A549 treated with dexamethasone at 1 μM for 4 hours (cell line): ENCODE results near the gene ZIK1. TPM values are rescaled to one million over a fixed set of nuclear protein-coding genes. Genes with fewer than 3 reads are reported as not detected.

Experiments
- total RNA-seq: library from RNA; stranded (reverse); fragments of 200-300 nt; extraction: Qiagen RNA extraction; gene quantifications from 5 replicates; pipeline ENCODE4 v1.2.3, GENCODE V29; 2022

Gene ZIK1
- 0.03 to 0.08 TPM in 2 of 5 replicates, not detected in the others for total RNA-seq

DNA sequence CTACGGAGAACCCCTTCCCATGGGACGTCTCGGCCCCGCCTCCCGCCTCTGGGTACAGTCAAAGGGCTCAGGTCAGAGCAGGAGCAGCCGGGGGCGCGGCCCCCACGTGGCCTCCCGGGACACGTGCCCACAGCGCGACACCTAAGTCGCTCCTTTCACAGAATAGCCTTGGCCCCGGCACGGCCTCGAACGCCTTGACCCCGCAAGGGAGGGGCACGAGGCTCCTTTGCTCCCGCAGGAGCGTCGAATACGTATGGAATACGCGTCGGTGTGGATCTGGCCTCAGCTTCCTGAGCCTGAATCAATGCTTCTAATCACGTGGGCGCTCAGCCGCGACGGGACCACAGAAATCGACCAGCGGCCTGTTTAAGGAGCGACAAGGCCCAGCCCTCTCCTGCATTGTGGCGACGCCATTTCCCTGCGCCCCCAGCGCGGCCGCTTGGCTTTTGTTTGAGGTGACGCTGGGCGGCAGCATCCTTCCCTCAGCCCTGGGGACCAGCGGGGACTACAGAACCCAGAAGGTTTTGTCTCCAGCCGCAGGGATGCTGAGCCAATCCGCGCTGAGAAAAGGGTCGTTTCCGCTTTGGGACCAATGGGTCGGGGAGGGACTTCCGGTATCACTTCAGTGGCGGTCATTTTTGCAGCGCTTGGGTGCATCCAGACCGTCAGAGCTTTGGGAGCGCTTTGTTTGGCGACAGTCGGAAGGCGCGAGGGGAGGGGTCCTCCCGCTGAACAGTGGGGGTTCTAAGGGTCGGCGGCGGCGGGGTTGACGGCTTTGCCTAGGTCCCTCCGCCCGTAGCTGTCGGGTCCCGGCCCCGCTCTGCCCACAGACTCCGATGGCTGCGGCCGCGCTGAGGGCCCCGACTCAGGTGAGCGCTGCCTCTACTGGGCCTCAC is at the start of gene ZIK1:
TSS of gene ZIK1 (plus strand) at position 625 of the 896 bp plus-strand sequence. CDS start at position 837, 212 bp downstream.

DNA sequence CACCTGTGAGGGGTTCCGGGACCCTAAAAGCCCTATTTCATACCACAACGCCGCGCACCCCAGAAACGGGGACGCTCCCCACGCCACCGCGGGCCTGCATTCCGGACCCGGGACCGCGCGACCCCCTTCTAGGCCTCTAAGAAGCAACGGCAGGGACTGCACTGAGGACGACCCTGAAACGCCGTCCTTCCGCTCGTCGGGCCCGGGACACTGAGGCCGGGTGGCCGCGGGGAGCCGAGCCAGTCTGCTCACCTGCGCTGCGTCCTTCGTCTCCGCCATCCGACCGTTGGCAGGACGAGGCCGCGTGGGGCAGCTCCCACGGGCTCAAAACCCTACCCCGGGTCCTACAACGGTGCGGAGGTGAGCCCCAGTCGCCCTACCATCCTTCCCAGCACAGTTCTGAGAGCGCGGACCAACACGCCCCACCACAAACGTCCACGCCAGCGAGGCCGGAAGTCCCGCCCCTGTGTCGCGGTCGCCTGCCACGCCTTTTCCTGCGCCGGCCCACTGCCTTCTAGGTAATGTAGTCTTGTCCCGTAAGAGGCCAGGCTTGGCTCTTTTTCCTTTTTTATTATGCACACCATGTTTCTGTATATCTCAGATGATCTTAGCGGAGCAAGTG is 24.4 kb upstream of the ZIK1 start, which contains the start of gene ZNF550:
TSS of gene ZNF550 (minus strand) at position 460 of the 622 bp plus-strand sequence. CDS start at position 279, 181 bp downstream.

DNA sequence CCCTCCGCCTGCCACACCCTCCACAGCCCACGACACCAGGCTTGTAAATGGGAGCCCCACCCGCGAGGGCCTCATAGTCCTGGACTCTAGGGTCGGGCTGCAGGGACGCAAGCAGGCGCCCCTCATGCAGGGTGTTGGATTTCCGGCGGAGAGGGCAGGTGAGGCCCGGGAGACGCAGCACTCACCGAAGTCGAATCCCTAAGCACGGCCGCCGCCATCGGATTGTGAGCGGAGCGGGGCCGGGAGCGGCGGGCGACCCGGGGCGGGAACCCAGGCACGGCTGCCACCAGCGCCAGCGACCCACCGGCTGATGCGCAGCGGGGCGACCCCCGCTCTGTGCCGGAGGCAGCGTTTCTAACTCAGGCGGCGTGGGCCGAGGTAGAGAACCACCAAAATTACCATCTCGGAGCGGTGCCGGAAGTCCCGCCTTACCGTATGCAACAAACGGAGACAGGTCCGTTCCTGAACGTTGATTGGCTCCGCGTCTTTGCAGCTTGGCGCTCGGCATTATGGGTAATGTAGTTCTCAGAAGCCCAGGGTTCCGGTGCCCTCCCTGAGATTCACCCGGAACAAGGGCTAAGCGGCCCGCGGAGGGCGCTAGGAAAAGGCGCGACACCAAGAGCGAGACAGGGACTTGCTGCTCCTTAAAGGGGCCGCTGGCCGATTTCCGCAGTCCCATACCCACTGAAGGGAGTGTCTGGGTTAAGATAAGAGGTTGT is 5.3 kb upstream of the ZIK1 start, which contains the start of gene ZNF416:
TSS of gene ZNF416 (minus strand) at position 425 of the 719 bp plus-strand sequence. CDS start at position 218, 207 bp downstream.

DNA sequence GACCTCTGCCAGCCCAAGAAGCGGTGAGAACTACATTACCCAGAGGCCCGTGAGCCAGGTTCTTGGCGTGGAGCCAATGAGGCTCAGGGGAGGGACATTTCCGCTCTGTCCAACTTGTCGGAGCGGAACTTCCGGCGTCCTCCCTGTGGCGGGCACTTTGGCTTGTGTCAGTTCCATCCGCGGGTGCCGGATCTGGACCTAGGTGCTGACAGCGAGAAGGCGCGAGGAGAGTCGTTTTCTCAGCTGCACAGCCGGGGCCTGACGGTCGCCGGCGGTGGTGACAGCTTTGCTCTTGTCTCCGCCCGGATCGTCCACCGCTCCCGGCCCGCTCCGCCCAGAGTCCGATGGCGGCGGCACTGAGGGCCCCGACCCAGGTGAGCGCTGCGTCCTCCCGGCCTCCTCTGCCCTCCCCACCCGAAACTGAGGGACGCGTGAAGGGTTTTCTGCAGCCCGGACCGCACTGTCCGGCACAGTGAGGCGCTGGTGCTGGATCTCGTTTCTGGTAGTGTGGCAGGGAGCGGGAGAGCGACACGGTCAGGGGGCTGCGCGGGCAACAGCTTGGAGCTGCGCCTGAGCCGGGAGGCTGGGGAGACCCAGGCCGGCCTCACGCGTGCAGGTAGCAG is 15.9 kb downstream of the ZIK1 start, which contains the start of gene ZNF530:
TSS of gene ZNF530 (plus strand) at position 125 of the 623 bp plus-strand sequence. CDS start 4,461 bp downstream, outside the sequence.

DNA sequence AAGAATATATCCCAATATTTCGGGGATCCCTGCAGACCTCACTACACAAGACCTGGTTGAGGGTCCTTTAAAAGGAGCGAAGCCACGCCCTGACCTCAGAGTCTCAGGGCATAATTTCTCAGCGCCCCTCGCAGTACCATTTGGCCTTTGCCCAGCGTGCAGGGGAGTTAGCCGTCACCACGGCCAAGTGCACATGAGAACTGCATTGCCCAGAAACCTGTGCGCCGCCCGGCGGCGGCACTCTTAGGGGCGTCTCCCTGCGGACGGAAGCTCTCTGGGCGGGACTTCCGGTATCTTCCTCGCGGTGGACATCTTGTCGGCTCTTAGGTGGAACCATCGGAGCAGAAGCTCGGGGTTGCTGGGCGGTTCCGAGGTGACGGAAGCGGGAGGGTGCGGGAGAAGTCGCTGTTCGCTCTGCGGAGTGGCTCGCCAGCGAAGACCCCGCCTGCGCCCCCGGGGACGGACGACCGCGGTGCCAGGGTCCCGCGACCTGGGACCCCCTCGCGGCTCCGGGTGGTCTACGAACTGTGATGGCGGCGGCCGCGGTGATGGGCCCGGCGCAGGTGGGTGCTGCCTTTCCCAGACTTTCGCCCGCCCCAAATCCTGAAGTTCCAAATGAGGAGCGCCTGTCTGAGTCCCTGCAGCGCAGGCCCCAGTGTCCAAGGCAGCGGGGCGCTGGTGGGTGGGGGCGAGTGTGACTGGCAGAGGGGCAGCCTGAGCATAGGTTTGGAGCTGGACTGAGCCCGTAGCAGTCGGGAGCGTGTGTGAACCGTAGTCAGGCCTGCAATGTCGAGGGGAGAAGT is 30.2 kb downstream of the ZIK1 start, which contains the start of gene ZNF134:
TSS of gene ZNF134 (plus strand) at position 302 of the 803 bp plus-strand sequence. CDS start 5,227 bp downstream, outside the sequence.

DNA sequence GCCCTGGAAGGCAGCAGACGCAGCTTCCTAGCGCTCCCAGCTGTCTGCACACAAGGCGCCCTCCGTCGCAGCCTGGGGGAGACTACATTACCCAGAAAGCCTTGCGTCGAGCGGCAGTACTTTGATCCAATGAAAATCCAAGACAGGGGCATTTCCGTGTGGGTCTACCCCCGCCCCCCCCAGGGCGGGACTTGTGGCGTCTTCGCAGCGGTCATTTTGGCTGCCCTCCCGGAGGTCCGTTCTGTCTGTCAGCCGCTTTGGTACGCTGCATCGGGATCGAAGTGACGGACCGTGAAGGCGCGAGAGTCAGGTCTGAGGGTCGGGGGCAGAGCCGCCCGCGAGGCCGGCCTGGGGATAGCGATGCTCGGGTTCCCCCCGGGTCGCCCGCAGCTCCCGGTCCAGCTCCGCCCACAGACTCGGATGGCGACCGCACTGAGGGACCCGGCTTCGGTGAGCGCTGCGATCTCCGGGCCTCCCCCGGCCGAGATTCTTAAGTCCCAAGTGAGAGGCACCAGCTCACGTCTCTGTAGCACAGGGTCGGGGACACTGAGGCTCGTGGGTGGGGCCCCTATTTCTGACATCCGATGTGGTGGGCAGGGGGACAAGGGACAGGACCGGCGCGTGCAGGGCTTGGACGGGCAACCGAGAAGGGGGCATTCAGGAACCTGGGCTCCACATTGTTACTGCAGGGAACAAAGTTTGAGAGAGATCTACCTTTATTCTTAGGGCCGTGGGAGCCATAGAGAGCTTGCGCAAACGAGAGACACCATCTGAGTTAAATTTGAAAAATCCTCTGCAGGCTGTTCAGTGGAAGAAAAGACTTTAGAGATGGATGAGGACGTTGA is 49.3 kb downstream of the ZIK1 start, which contains the start of gene ZNF211:
TSS of gene ZNF211 (plus strand) at position 182 of the 845 bp plus-strand sequence. CDS start at position 361, 179 bp downstream.

Other genes starting within 250 kb of the ZIK1 start
- 2.2 to 2.6 TPM (median 2.2 TPM) in 5 replicates for gene ZNF304, start 232.9 kb upstream of the ZIK1 start, total RNA-seq
- 13.1 to 17.4 TPM (median 13.3 TPM) in 5 replicates for gene TRAPPC2B, start 220.6 kb upstream of the ZIK1 start, total RNA-seq
- gene ZNF547, start 220.6 kb upstream of the ZIK1 start, total RNA-seq = 1.0 to 1.7 TPM (median 1.5 TPM) in 5 replicates
- gene ZNF548, start 194.3 kb upstream of the ZIK1 start, total RNA-seq = 3.8 to 4.8 TPM (median 4.0 TPM) in 5 replicates
- gene ZNF17, start 173.0 kb upstream of the ZIK1 start, total RNA-seq = 5.0 to 7.8 TPM (median 5.2 TPM) in 5 replicates
- gene ZNF749, start 148.8 kb upstream of the ZIK1 start, total RNA-seq = 12.5 to 13.8 TPM (median 13.5 TPM) in 5 replicates
- gene VN1R1, start 127.0 kb upstream of the ZIK1 start, total RNA-seq = 0.06 to 0.13 TPM in 2 of 5 replicates, not detected in the others
- gene ZNF772, start 106.6 kb upstream of the ZIK1 start, total RNA-seq = 0.86 to 1.8 TPM (median 1.6 TPM) in 5 replicates
- 5.3 to 6.8 TPM (median 6.5 TPM) in 5 replicates for gene ZNF419, start 96.4 kb upstream of the ZIK1 start, total RNA-seq
- 4.2 to 5.7 TPM (median 4.9 TPM) in 5 replicates for gene ZNF773, start 84.2 kb upstream of the ZIK1 start, total RNA-seq
- gene ZNF549, start 56.8 kb upstream of the ZIK1 start, total RNA-seq = 1.7 to 2.0 TPM (median 1.8 TPM) in 5 replicates
- gene ZNF550, start 24.3 kb upstream of the ZIK1 start, total RNA-seq = 2.6 to 4.2 TPM (median 3.9 TPM) in 5 replicates
- gene ZNF416, start 5.2 kb upstream of the ZIK1 start, total RNA-seq = 3.8 to 5.0 TPM (median 4.4 TPM) in 5 replicates
- gene ZNF530, start 15.7 kb downstream of the ZIK1 start, total RNA-seq = 4.3 to 5.1 TPM (median 4.6 TPM) in 5 replicates
- 7.3 to 9.0 TPM (median 8.1 TPM) in 5 replicates for gene ZNF134, start 30.1 kb downstream of the ZIK1 start, total RNA-seq
- 6.3 to 6.9 TPM (median 6.8 TPM) in 5 replicates for gene ZNF211, start 49.0 kb downstream of the ZIK1 start, total RNA-seq
- gene ZSCAN4, start 84.8 kb downstream of the ZIK1 start, total RNA-seq = not detected in 5 replicates
- gene ZNF551, start 97.8 kb downstream of the ZIK1 start, total RNA-seq = 4.4 to 6.4 TPM (median 5.4 TPM) in 5 replicates
- not detected in 5 replicates for gene ZNF154, start 125.1 kb downstream of the ZIK1 start, total RNA-seq
- gene ZNF671, start 143.5 kb downstream of the ZIK1 start, total RNA-seq = 0.88 to 1.1 TPM (median 1.1 TPM) in 5 replicates
- 5.5 to 6.9 TPM (median 5.6 TPM) in 5 replicates for gene ZNF776, start 162.7 kb downstream of the ZIK1 start, total RNA-seq
- 5.6 to 7.2 TPM (median 6.4 TPM) in 5 replicates for gene ZNF586, start 185.5 kb downstream of the ZIK1 start, total RNA-seq
- gene ZNF552, start 230.8 kb downstream of the ZIK1 start, total RNA-seq = 4.9 to 6.3 TPM (median 5.2 TPM) in 5 replicates
- gene ZNF587B, start 246.2 kb downstream of the ZIK1 start, total RNA-seq = 7.1 to 11.0 TPM (median 9.1 TPM) in 5 replicates